ENCODE results near the gene EXOSC5. TPM values are rescaled to one million over a fixed set of nuclear protein-coding genes. Genes with fewer than 3 reads are reported as not detected.
A peak's percentile ranks its signal among the peaks of the same experiment; 100 is the strongest.

EXOSC5 gene
- total and polyA plus RNA-seq, 9 of the 15 experiments (the other 6 are each of a cell fraction or from before 2014, with no cell fraction given) = 10.9 to 75.5 (median 37.8) TPM

- TF ChIP-seq, protein P1, sequence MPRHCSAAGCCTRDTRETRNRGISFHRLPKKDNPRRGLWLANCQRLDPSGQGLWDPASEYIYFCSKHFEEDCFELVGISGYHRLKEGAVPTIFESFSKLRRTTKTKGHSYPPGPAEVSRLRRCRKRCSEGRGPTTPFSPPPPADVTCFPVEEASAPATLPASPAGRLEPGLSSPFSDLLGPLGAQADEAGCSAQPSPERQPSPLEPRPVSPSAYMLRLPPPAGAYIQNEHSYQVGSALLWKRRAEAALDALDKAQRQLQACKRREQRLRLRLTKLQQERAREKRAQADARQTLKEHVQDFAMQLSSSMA (CRISPR knock-in tag; IDR thresholded peaks at IDR 0.05) = no peak
- TF ChIP-seq PHF21A (IDR thresholded peaks at IDR 0.05; ENCODE audit: borderline replicate concordance, low read depth) = no peak
- TF ChIP-seq, protein P2, sequence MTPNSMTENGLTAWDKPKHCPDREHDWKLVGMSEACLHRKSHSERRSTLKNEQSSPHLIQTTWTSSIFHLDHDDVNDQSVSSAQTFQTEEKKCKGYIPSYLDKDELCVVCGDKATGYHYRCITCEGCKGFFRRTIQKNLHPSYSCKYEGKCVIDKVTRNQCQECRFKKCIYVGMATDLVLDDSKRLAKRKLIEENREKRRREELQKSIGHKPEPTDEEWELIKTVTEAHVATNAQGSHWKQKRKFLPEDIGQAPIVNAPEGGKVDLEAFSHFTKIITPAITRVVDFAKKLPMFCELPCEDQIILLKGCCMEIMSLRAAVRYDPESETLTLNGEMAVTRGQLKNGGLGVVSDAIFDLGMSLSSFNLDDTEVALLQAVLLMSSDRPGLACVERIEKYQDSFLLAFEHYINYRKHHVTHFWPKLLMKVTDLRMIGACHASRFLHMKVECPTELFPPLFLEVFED (CRISPR knock-in tag; conservative IDR thresholded peaks at IDR 0.05) = 0 out of 2 replicates have a peak, but pooled peaks have one; percentile 5
- TF ChIP-seq LEF1 (IDR thresholded peaks at IDR 0.05) = peak; percentile 51
- TF ChIP-seq PRDM10 (IDR thresholded peaks at IDR 0.05; ENCODE audit: partially characterized antibody) = no peak
- no peak for TF ChIP-seq ZKSCAN8 (CRISPR knock-in tag; IDR thresholded peaks at IDR 0.05)
- no peak for TF ChIP-seq ELF2 (CRISPR knock-in tag; IDR thresholded peaks at IDR 0.05)
- TF ChIP-seq HDAC2 (IDR thresholded peaks at IDR 0.05) = peak; percentile 61; the same call in 1 of the 2 replicates
- TF ChIP-seq, protein P3, sequence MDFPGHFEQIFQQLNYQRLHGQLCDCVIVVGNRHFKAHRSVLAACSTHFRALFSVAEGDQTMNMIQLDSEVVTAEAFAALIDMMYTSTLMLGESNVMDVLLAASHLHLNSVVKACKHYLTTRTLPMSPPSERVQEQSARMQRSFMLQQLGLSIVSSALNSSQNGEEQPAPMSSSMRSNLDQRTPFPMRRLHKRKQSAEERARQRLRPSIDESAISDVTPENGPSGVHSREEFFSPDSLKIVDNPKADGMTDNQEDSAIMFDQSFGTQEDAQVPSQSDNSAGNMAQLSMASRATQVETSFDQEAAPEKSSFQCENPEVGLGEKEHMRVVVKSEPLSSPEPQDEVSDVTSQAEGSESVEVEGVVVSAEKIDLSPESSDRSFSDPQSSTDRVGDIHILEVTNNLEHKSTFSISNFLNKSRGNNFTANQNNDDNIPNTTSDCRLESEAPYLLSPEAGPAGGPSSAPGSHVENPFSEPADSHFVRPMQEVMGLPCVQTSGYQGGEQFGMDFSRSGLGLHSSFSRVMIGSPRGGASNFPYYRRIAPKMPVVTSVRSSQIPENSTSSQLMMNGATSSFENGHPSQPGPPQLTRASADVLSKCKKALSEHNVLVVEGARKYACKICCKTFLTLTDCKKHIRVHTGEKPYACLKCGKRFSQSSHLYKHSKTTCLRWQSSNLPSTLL (IDR thresholded peaks at IDR 0.05) = no peak
- no peak for TF ChIP-seq GTF2E2 (tag; IDR thresholded peaks at IDR 0.05)
- no peak for TF ChIP-seq REST (IDR thresholded peaks at IDR 0.05; ENCODE audit: borderline replicate concordance)
- TF ChIP-seq REST (CRISPR knock-in tag; IDR thresholded peaks at IDR 0.05; ENCODE audit: low read depth) = no peak
- TF ChIP-seq PHB (CRISPR knock-in tag; IDR thresholded peaks at IDR 0.05) = no peak
- TF ChIP-seq NUFIP1 (IDR thresholded peaks at IDR 0.05; ENCODE audit: partially characterized antibody) = no peak
Observed at GRCh38 chr19:41395355-41395754, 1.8 kb downstream of the EXOSC5 start (continued).
